IMR-90 (cell line): Measurements from ENCODE around the gene CBFA2T3. TPM values are rescaled to one million over a fixed set of nuclear protein-coding genes. Genes with fewer than 3 reads are reported as not detected.

ENCODE experiments used
- ATAC-seq: fragments of 200-7000 bp; cut with Tn5 transposase; 2 replicates; pipeline ENCODE4 v1.9.1; 2020; ENCODE audit warnings: low read depth, mild to moderate bottlenecking, moderate library complexity
- BruUV-seq: library from RNA; stranded (reverse); fragments of 400-500 nt; replicated peaks from 2 replicates; lab custom pipeline; 2021; lab: Mats Ljungman, UMichigan
- CTCF ChIA-PET: fragments of 300-600 bp; formaldehyde crosslinking; extraction: SDS; loops from one replicate; lab custom pipeline; 2021; ENCODE audit warnings: antibody characterized with exemption; lab: Yijun Ruan, JAX
- POLR2A ChIA-PET: fragments of 300-600 bp; sonication (Branson Sonifier 250); formaldehyde crosslinking; loops from one replicate; lab custom pipeline; 2022; ENCODE audit warnings: antibody characterized with exemption; ENCODE audit not compliant: unreplicated experiment; lab: Charles Lee
- DNase-seq: peaks from one replicate; pipeline ENCODE4 v3.0.0; 2013
- H2AFZ ChIP-seq: replicated peaks from 2 replicates; pipeline ENCODE3; 2013; ENCODE audit warnings: low read length, mild to moderate bottlenecking; ENCODE audit not compliant: poor library complexity
- H2AK5ac ChIP-seq: 2 replicates; pipeline ENCODE4 v1.6.1; 2013; ENCODE audit warnings: low read depth, low read length, inconsistent platforms
- H2AK9ac ChIP-seq: replicated peaks from 2 replicates; pipeline ENCODE3; 2013; ENCODE audit warnings: mild to moderate bottlenecking, low read depth, low read length, moderate library complexity; ENCODE audit not compliant: poor library complexity
- H2BK120ac ChIP-seq: 2 replicates; pipeline ENCODE4 v1.6.1; 2013; ENCODE audit warnings: low read depth, low read length, inconsistent platforms
- H2BK15ac ChIP-seq: 3 replicates; pipeline ENCODE4 v1.6.1; 2013; ENCODE audit warnings: low read depth, low read length, inconsistent platforms
- H2BK20ac ChIP-seq: 2 replicates; pipeline ENCODE4 v1.6.1; 2013; ENCODE audit warnings: low read depth, mild to moderate bottlenecking, inconsistent platforms, low read length, moderate library complexity
- H2BK5ac ChIP-seq: 2 replicates; pipeline ENCODE4 v1.6.1; 2013; ENCODE audit warnings: mild to moderate bottlenecking, low read depth, low read length, inconsistent platforms; ENCODE audit not compliant: poor library complexity, severe bottlenecking
- H3K14ac ChIP-seq: replicated peaks from 2 replicates; pipeline ENCODE4 v1.6.1; 2013; ENCODE audit warnings: low read depth, low read length, inconsistent platforms
- H3K18ac ChIP-seq: 2 replicates; pipeline ENCODE4 v1.6.1; 2013; ENCODE audit warnings: low read depth, low read length, control low read depth
- H3K23ac ChIP-seq: 2 replicates; pipeline ENCODE4 v1.6.1; 2013; ENCODE audit warnings: low read depth, low read length, inconsistent platforms
- H3K27ac ChIP-seq: 2 replicates; pipeline ENCODE4 v1.5.1; 2013; ENCODE audit warnings: mild to moderate bottlenecking, control low read depth, low read length; ENCODE audit not compliant: insufficient read depth
- H3K27me3 ChIP-seq: 2 replicates; pipeline ENCODE4 v1.6.1; 2013; ENCODE audit warnings: low read length; ENCODE audit not compliant: control insufficient read depth, insufficient read depth
- H3K36me3 ChIP-seq: 2 replicates; pipeline ENCODE4 v1.6.1; 2013; ENCODE audit warnings: low read length, mixed read lengths; ENCODE audit not compliant: control insufficient read depth, insufficient read depth
- H3K4ac ChIP-seq: 2 replicates; pipeline ENCODE4 v1.6.1; 2013; ENCODE audit warnings: low read depth, low read length, inconsistent platforms
- H3K4me1 ChIP-seq: 2 replicates; pipeline ENCODE4 v1.6.1; 2013; ENCODE audit warnings: low read length, mixed read lengths; ENCODE audit not compliant: control insufficient read depth, insufficient read depth
- H3K4me2 ChIP-seq: 2 replicates; pipeline ENCODE4 v1.6.1; 2013; ENCODE audit warnings: low read depth, mild to moderate bottlenecking, control low read depth, low read length, moderate library complexity
- H3K4me3 ChIP-seq: 2 replicates; pipeline ENCODE4 v1.5.1; 2013; ENCODE audit warnings: low read depth, mild to moderate bottlenecking, control low read depth, low read length, moderate library complexity; ENCODE audit not compliant: insufficient read depth
- H3K56ac ChIP-seq: 2 replicates; pipeline ENCODE4 v1.6.1; 2013; ENCODE audit warnings: low read length, inconsistent platforms; ENCODE audit not compliant: insufficient read depth; ENCODE audit errors: extremely low read depth
- H3K79me1 ChIP-seq, 2 experiments: 2 replicates each; pipeline ENCODE4 v1.6.1; 2013; ENCODE audit warnings: low read length in 2 of 2, inconsistent platforms in 1 of 2, low read depth in 1 of 2
- H3K9ac ChIP-seq: 2 replicates; pipeline ENCODE4 v1.6.1; 2013; ENCODE audit warnings: low read depth, low read length, control low read depth
- H3K9me1 ChIP-seq: 2 replicates; pipeline ENCODE4 v1.6.1; 2013; ENCODE audit warnings: low read length, inconsistent platforms; ENCODE audit not compliant: insufficient read depth
- H3K9me3 ChIP-seq: 2 replicates; pipeline ENCODE4 v1.6.1; 2013; ENCODE audit warnings: low read length; ENCODE audit not compliant: control insufficient read depth, insufficient read depth
- H4K20me1 ChIP-seq: 2 replicates; pipeline ENCODE4 v1.6.1; 2013; ENCODE audit warnings: low read length, inconsistent platforms; ENCODE audit not compliant: insufficient read depth
- H4K5ac ChIP-seq: 2 replicates; pipeline ENCODE4 v1.6.1; 2013; ENCODE audit warnings: mild to moderate bottlenecking, low read depth, low read length, control low read depth
- H4K8ac ChIP-seq, 2 experiments: 2 replicates each; pipeline ENCODE4 v1.6.1; 2013; ENCODE audit warnings: low read depth in 2 of 2, low read length in 2 of 2, control low read depth in 1 of 2, inconsistent platforms in 1 of 2
- H4K91ac ChIP-seq: 2 replicates; pipeline ENCODE4 v1.6.1; 2013; ENCODE audit warnings: low read depth, low read length, inconsistent platforms; ENCODE audit not compliant: insufficient read depth
- CEBPB ChIP-seq: IDR thresholded peaks from 2 replicates; pipeline ENCODE4 v1.6.1; 2012; ENCODE audit warnings: low read depth, low read length, improper control_type of control experiment
- MAZ ChIP-seq: IDR thresholded peaks from 2 replicates; pipeline ENCODE4 v1.6.1; 2012; ENCODE audit warnings: low read depth, mild to moderate bottlenecking, low read length, improper control_type of control experiment, moderate library complexity, borderline replicate concordance
- WGBS, 2 experiments: methylation state at CpG; one replicate each; pipeline versions ENCODE4 v1.1.5 to v1.1.7; 2013; ENCODE audit warnings: missing lambda C conversion rate in 2 of 2; ENCODE audit not compliant: insufficient read length in 1 of 2; ENCODE audit errors: extremely low coverage in 2 of 2; 5-methylcytosine and 5-hydroxymethylcytosine counted together
- dilution Hi-C: fragments of 300-500 bp; cut with HindIII; formaldehyde crosslinking; loops from one replicate; pipeline ENCODE4 v1.14.3; 2018; ENCODE audit warnings: low sequenced_read_pairs; ENCODE audit not compliant: unreplicated experiment
- in situ Hi-C: fragments of 300-500 bp; cut with MboI; formaldehyde crosslinking; loops from 3 replicates; pipeline ENCODE4 v1.14.3; 2019; ENCODE audit warnings: low sequenced_read_pairs, inconsistent platforms, mixed read lengths
- intact Hi-C: fragments of 100-400 bp; cut with micrococcal nuclease; formaldehyde crosslinking; loops from 2 replicates; pipeline ENCODE4 v1.10.0; 2022
- polyA plus RNA-seq, 3 experiments: library from polyadenylated mRNA; depleted of rRNA; stranded (reverse); fragments of >200 nt; gene quantifications; 2 replicates each; pipeline ENCODE4 v1.2.3, GENCODE V29; 2012; ENCODE audit warnings: low replicate concordance in 1 of 3
- total RNA-seq: library from RNA; depleted of rRNA; stranded (reverse); fragments of >200 nt; gene quantifications from 2 replicates; pipeline ENCODE4 v1.2.3, GENCODE V29; 2012
- TF ChIP-seq, protein P1 (sequence below): conservative IDR thresholded peaks from 2 replicates; pipeline ENCODE4 v1.5.1; 2012; ENCODE audit warnings: mild to moderate bottlenecking, low read depth, low read length, improper control_type of control experiment

The CBFA2T3 gene
- total and polyA plus RNA-seq, 2 of the 4 experiments (the other 2 are of a cell fraction), result not detected

DNA sequence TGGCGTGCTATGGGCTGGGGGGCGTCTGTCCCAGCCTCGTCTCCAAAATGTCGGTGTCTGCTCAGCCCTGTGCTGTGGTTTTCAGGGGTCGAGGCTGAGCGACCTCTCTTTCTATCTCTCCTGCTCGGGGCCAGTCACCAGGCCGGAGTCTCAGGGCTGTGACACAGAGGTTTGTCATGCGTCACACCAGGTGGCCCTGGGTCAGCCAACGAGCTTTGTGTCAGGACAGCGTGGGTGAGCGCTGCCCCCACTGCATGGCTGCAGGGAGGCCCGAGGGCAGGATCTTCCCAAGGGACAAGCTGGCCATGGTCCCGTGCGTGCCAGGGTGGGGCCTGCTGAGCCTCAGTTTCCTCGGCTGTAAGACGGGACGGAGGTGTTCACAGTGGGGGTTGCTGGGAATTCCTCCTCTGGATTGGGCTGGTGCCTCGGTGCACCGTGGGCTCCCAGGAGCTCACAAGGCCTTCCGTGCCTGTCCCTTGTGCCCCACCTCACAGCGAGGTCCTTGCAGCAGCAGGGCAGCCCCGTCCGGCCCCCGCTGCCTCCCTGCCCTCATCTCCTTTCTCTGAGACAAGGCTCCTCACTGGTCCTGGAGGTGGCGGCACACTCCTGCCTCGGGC, 50.5 kb downstream of the CBFA2T3 start:
- H2BK20ac ChIP-seq, result no peak overlapping the region
- dilution Hi-C loops, result no loop called here
- H4K91ac ChIP-seq, result no peak overlapping the region
- no peaks in the 10 kb centered on the region for H3K79me1 ChIP-seq
- H3K36me3 ChIP-seq, result no peaks in the 10 kb centered on the region
- H3K9me3 ChIP-seq, result no peaks in the 10 kb centered on the region
- intact Hi-C loops, result loop anchor here (5.0 kb wide), 1 partner anchor 69 kb away; the partner anchor contains the start of genes GALNS and TRAPPC2L
- H3K18ac ChIP-seq, result no peak overlapping the region
- peaks cover 21% of the 10 kb centered on the region for H3K27me3 ChIP-seq
- 69% methylated on average over 18 of the region's 27 CpGs; no CpG with 5 or more reads in 1 of the 2 experiments for WGBS, 2 experiments
- POLR2A ChIA-PET, result no interaction called here
- H2AK5ac ChIP-seq, result no peak overlapping the region
- ATAC-seq (no peak), DNase-seq (no peak)
- no peaks in the 10 kb centered on the region for H3K9me1 ChIP-seq
- no peak overlapping the region for H3K9ac ChIP-seq
- H3K4me3 ChIP-seq, result no peak overlapping the region
- H3K56ac ChIP-seq, result no peak overlapping the region
- no peak overlapping the region for H3K14ac ChIP-seq
- CTCF ChIA-PET, result no interaction called here
- in situ Hi-C loops, result no loop called here
- H3K23ac ChIP-seq, result no peak overlapping the region
- H4K20me1 ChIP-seq, result no peaks in the 10 kb centered on the region; the same call in 1 of the 2 replicates
- H4K5ac ChIP-seq, result no peak overlapping the region
- H4K8ac ChIP-seq, result no peak overlapping the region
- H3K4ac ChIP-seq, result no peak overlapping the region
- BruUV-seq, result no TSS peak
- TF ChIP-seq, protein P1, sequence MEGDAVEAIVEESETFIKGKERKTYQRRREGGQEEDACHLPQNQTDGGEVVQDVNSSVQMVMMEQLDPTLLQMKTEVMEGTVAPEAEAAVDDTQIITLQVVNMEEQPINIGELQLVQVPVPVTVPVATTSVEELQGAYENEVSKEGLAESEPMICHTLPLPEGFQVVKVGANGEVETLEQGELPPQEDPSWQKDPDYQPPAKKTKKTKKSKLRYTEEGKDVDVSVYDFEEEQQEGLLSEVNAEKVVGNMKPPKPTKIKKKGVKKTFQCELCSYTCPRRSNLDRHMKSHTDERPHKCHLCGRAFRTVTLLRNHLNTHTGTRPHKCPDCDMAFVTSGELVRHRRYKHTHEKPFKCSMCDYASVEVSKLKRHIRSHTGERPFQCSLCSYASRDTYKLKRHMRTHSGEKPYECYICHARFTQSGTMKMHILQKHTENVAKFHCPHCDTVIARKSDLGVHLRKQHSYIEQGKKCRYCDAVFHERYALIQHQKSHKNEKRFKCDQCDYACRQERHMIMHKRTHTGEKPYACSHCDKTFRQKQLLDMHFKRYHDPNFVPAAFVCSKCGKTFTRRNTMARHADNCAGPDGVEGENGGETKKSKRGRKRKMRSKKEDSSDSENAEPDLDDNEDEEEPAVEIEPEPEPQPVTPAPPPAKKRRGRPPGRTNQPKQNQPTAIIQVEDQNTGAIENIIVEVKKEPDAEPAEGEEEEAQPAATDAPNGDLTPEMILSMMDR, result no peak
- TF ChIP-seq CEBPB (no peak), MAZ (no peak)
- H2AK9ac ChIP-seq, result peak overlapping the region; percentile 55
- H2BK15ac ChIP-seq, result no peak overlapping the region
- H2BK120ac ChIP-seq, result no peak overlapping the region
- H3K27ac ChIP-seq, result no peak overlapping the region
- peaks cover 7% of the 10 kb centered on the region; the same call in 1 of the 2 replicates for H3K4me1 ChIP-seq
- H2AFZ ChIP-seq, result peak overlapping the region; percentile 43
- no peak overlapping the region for H3K4me2 ChIP-seq
- no peak overlapping the region for H2BK5ac ChIP-seq
